Kidney (tissue), 14 donors: Measurements from ENCODE around the gene P2RX1. TPM values are rescaled to one million over a fixed set of nuclear protein-coding genes. Genes with fewer than 3 reads are reported as not detected.

Experiments
- DNase-seq, 5 donors: peaks; one replicate each; pipeline ENCODE4 v3.0.0-alpha.2; 2013 to 2020
- FAIRE-seq: peaks from 2 replicates; lab custom pipeline; 2012; peaks lifted over from hg19 to GRCh38; lab: Jason Lieb, UNC
- H3K27ac ChIP-seq, 2 donors: one replicate each; pipeline ENCODE4 v1.7.0; 2013; ENCODE audit warnings: low read depth in 2 of 2, low read length in 2 of 2, inconsistent platforms in 1 of 2
- H3K27me3 ChIP-seq: one replicate; pipeline ENCODE4 v1.7.1; 2013; ENCODE audit warnings: low read length, inconsistent platforms; ENCODE audit not compliant: control insufficient read depth, insufficient read depth
- H3K36me3 ChIP-seq, 3 donors: one replicate each; pipeline versions ENCODE4 v1.7.0 to v1.7.1; 2013; ENCODE audit warnings: low read length in 3 of 3, control low read depth in 1 of 3, inconsistent platforms in 1 of 3; ENCODE audit not compliant: insufficient read depth in 3 of 3, control insufficient read depth in 2 of 3
- H3K4me1 ChIP-seq, 3 donors: one replicate each; pipeline versions ENCODE4 v1.7.0 to v1.7.1; 2013; ENCODE audit warnings: low read length in 3 of 3, inconsistent platforms in 1 of 3, low read depth in 1 of 3; ENCODE audit not compliant: control insufficient read depth in 2 of 3, insufficient read depth in 2 of 3
- H3K4me3 ChIP-seq, 3 donors: one replicate each; pipeline versions ENCODE4 v1.7.0 to v1.8.1; 2013; ENCODE audit warnings: low read length in 3 of 3, control low read depth in 1 of 3, inconsistent platforms in 1 of 3
- H3K9ac ChIP-seq, 3 donors: one replicate each; pipeline versions ENCODE4 v1.7.0 to v1.7.1; 2013; ENCODE audit warnings: low read length in 3 of 3, control low read depth in 1 of 3, inconsistent platforms in 1 of 3
- H3K9me3 ChIP-seq, 3 donors: one replicate each; pipeline versions ENCODE4 v1.7.0 to v1.7.1; 2013; ENCODE audit warnings: low read length in 3 of 3, control low read depth in 1 of 3, inconsistent platforms in 1 of 3; ENCODE audit not compliant: control insufficient read depth in 2 of 3, insufficient read depth in 1 of 3
- CTCF ChIP-seq: IDR thresholded peaks from 3 replicates; pipeline ENCODE4 v1.5.1; 2012; ENCODE audit warnings: mild to moderate bottlenecking, moderate library complexity, borderline replicate concordance; ENCODE audit not compliant: insufficient read depth; ENCODE audit errors: extremely low read depth
- intact Hi-C: fragments of 100-400 bp; cut with DNase I; formaldehyde crosslinking; loops from one replicate; pipeline ENCODE4 v1.11.1; 2022
- polyA plus RNA-seq: library from polyadenylated mRNA; stranded (reverse); fragments of 350-450 nt; fragmentation: Illumina TruSeq; extraction: RNeasy Lipid Tissue Mini Kit (QIAGEN cat#74804); gene quantifications from one replicate; pipeline ENCODE4 v1.2.3, GENCODE V29; 2014; ENCODE audit warnings: low read depth, low replicate concordance; ENCODE audit not compliant: insufficient read depth
- total RNA-seq: library from RNA; stranded (reverse); fragmentation: NEBNext Ultra II Directional; extraction: Animal tissue kit (Norgen Biotek cat#: 25700); gene quantifications from one replicate; pipeline ENCODE4 v1.2.1, GENCODE V29; 2021
- donor health status: control.
- donor health status: control.
- donor health status: control.
- donor health status: control.
- donor health status: control.
- donor health status: DM: yes; HTN: yes; CAD: no.
- donor health status: Normal renal cell carcinoma (clear cell type).

Gene P2RX1
- total and polyA plus RNA-seq, 2 donors from 2014 or later = 3.1 to 11.2 TPM

GRCh38 chr17:3961564-3962047, 45.3 kb upstream of the P2RX1 start:
- Histone ChIP-seq H3K4me1 (peaks cover 0 to 7% (median 0%) of the 10 kb centered on the region in 3 donors), H3K4me3 (no peak overlapping the region), H3K9ac (no peak overlapping the region), H3K27me3 (peaks cover 5% of the 10 kb centered on the region), H3K36me3 (no peaks in the 10 kb centered on the region), H3K27ac (no peak overlapping the region), H3K9me3 (no peaks in the 10 kb centered on the region)
- DNase-seq (peak in 1 of 5 donors; percentile 73), FAIRE-seq (no peak)
- intact Hi-C loops = no loop called here
- no peak for TF ChIP-seq CTCF

- Histone ChIP-seq H3K4me1 (peaks cover 0 to 7% (median 0%) of the 10 kb centered on the region in 3 donors), H3K36me3 (no peaks in the 10 kb centered on the region), H3K4me3 (no peak overlapping the region), H3K27me3 (peaks cover 5% of the 10 kb centered on the region), H3K9me3 (no peaks in the 10 kb centered on the region), H3K9ac (no peak overlapping the region), H3K27ac (no peak overlapping the region)
- no peak for DNase-seq
- TF ChIP-seq CTCF = no peak
- no peak for FAIRE-seq
- intact Hi-C loops = no loop called here
Observed at GRCh38 chr17:3960764-3961163, 44.5 kb upstream of the P2RX1 start.

- TF ChIP-seq CTCF = no peak
- no peak overlapping the region for H3K9ac ChIP-seq
- H3K4me1 ChIP-seq = peaks cover 0 to 2% (median 0%) of the 10 kb centered on the region in 3 donors
- H3K4me3 ChIP-seq = no peak overlapping the region
- H3K27me3 ChIP-seq = no peaks in the 10 kb centered on the region
- FAIRE-seq (no peak), DNase-seq (no peak)
- no peak overlapping the region for H3K27ac ChIP-seq
- intact Hi-C loops = no loop called here
- H3K36me3 ChIP-seq = no peaks in the 10 kb centered on the region
- H3K9me3 ChIP-seq = no peaks in the 10 kb centered on the region
Observed at GRCh38 chr17:3959921-3960601, 43.8 kb upstream of the P2RX1 start.
